PC-9 (cell line): ENCODE measurements around the gene LYSMD2. TPM values are rescaled to one million over a fixed set of nuclear protein-coding genes. Genes with fewer than 3 reads are reported as not detected.

ENCODE experiments used
- BruUV-seq: library from RNA; stranded (reverse); fragments of 400-500 nt; replicated peaks from 2 replicates; lab custom pipeline; 2021; lab: Mats Ljungman, UMichigan
- CTCF ChIA-PET: fragments of 300-600 bp; sonication (Branson Sonifier 250); formaldehyde crosslinking; loops from one replicate; lab custom pipeline; 2022; ENCODE audit warnings: antibody characterized with exemption; lab: Charles Lee
- POLR2A ChIA-PET: fragments of 300-600 bp; sonication (Branson Sonifier 250); formaldehyde crosslinking; loops from one replicate; lab custom pipeline; 2022; ENCODE audit warnings: antibody characterized with exemption; ENCODE audit not compliant: unreplicated experiment; lab: Charles Lee
- DNase-seq, 2 experiments: peaks; one replicate each; pipeline versions ENCODE4 v3.0.0 to v3.0.0-alpha.2; 2015 to 2022; ENCODE audit warnings: mixed read lengths in 1 of 2
- H2AFZ ChIP-seq: fragments of 200-600 bp; sonication (generic); 2 replicates; pipeline ENCODE4 v1.8.1; 2017; ENCODE audit warnings: antibody characterized with exemption
- H3F3A ChIP-seq: fragments of 200-600 bp; sonication (generic); 2 replicates; pipeline ENCODE4 v1.8.1; 2017; ENCODE audit warnings: antibody characterized with exemption, mild to moderate bottlenecking, low read depth; ENCODE audit not compliant: insufficient read depth
- H3K27ac ChIP-seq: fragments of 200-600 bp; sonication (generic); 2 replicates; pipeline ENCODE4 v1.6.1; 2016; ENCODE audit warnings: mixed run types
- H3K27me3 ChIP-seq: fragments of 200-600 bp; sonication (generic); 2 replicates; pipeline ENCODE4 v1.6.1; 2016; ENCODE audit warnings: low read depth, mixed run types; ENCODE audit not compliant: insufficient read depth
- H3K36me3 ChIP-seq: fragments of 200-600 bp; sonication (generic); 2 replicates; pipeline ENCODE4 v1.6.1; 2016; ENCODE audit warnings: low read depth, mixed run types
- H3K4me1 ChIP-seq: fragments of 200-600 bp; sonication (generic); replicated peaks from 2 replicates; pipeline ENCODE4 v1.6.1; 2016; ENCODE audit warnings: mixed run types; ENCODE audit not compliant: insufficient read depth
- H3K4me2 ChIP-seq: fragments of 200-600 bp; sonication (generic); 2 replicates; pipeline ENCODE4 v1.6.1; 2017; ENCODE audit warnings: mixed run types
- H3K4me3 ChIP-seq: fragments of 200-600 bp; sonication (generic); 2 replicates; pipeline ENCODE4 v1.6.1; 2016; ENCODE audit warnings: mixed run types
- H3K79me2 ChIP-seq: fragments of 200-600 bp; sonication (generic); 2 replicates; pipeline ENCODE4 v1.6.1; 2017; ENCODE audit warnings: low read depth, mixed run types
- H3K9me2 ChIP-seq: fragments of 200-600 bp; sonication (generic); 2 replicates; pipeline ENCODE4 v1.8.1; 2017; ENCODE audit warnings: mild to moderate bottlenecking; ENCODE audit not compliant: insufficient read depth
- H3K9me3 ChIP-seq: fragments of 200-600 bp; sonication (generic); 2 replicates; pipeline ENCODE4 v1.8.1; 2016; ENCODE audit warnings: low read depth; ENCODE audit not compliant: insufficient read depth
- H4K20me1 ChIP-seq: fragments of 200-600 bp; sonication (generic); 2 replicates; pipeline ENCODE4 v1.8.1; 2017; ENCODE audit not compliant: insufficient read depth
- CTCF ChIP-seq: fragments of 200-600 bp; sonication (generic); conservative IDR thresholded peaks from 2 replicates; pipeline ENCODE4 v1.6.1; 2017; ENCODE audit warnings: mixed run types, antibody characterized with exemption, mild to moderate bottlenecking, moderate library complexity
- EZH2 ChIP-seq: fragments of 200-600 bp; sonication (generic); IDR thresholded peaks from 2 replicates; pipeline ENCODE4 v1.8.0; 2017; ENCODE audit warnings: antibody characterized with exemption, low read depth
- intact Hi-C: fragments of 100-400 bp; cut with micrococcal nuclease; formaldehyde crosslinking; loops from one replicate; pipeline ENCODE4 v1.10.0; 2022; ENCODE audit not compliant: unreplicated experiment
- total RNA-seq: library from RNA; stranded (reverse); gene quantifications from 2 replicates; pipeline ENCODE4 v1.2.3, GENCODE V29; 2021

The LYSMD2 gene
- total RNA-seq, 1 experiment from 2014 or later: 11.1 TPM

- Histone ChIP-seq H4K20me1 (no peaks in the 10 kb centered on the region), H3K9me3 (no peaks in the 10 kb centered on the region), H3K27ac (no peak overlapping the region), H3K36me3 (no peaks in the 10 kb centered on the region), H3K4me1 (peaks cover 16% of the 10 kb centered on the region), H3K4me3 (no peak overlapping the region), H2AFZ (no peak overlapping the region), H3K4me2 (no peak overlapping the region), H3K9me2 (no peaks in the 10 kb centered on the region), H3K79me2 (peaks cover 4% of the 10 kb centered on the region; the same call in 1 of the 2 replicates), H3K27me3 (no peaks in the 10 kb centered on the region), H3F3A (no peaks in the 10 kb centered on the region; the same call in 1 of the 2 replicates)
- TF ChIP-seq CTCF: no peak
- BruUV-seq: no TSS peak
- ChIA-PET CTCF (no interaction called here), POLR2A (no interaction called here)
- intact Hi-C loops: no loop called here
- no peak for DNase-seq
Observed at GRCh38 chr15:51739061-51739712, 1.7 kb upstream of the LYSMD2 start.

GRCh38 chr15:51738553-51738952, 1.1 kb upstream of the LYSMD2 start:
- ChIA-PET CTCF (no interaction called here), POLR2A (interaction anchor here (0.6 to 0.7 kb wide), 2 partner anchors 53 to 404 kb away, joined by 7 to 15 read pairs; no protein-coding TSS in a partner anchor)
- Histone ChIP-seq H3K27me3 (no peaks in the 10 kb centered on the region), H3K9me3 (no peaks in the 10 kb centered on the region), H2AFZ (no peak overlapping the region; the same call in 1 of the 2 replicates), H3K4me2 (peak overlapping the region; percentile 76), H4K20me1 (no peaks in the 10 kb centered on the region), H3F3A (no peaks in the 10 kb centered on the region; the same call in 1 of the 2 replicates), H3K4me3 (no peak overlapping the region), H3K9me2 (no peaks in the 10 kb centered on the region), H3K36me3 (no peaks in the 10 kb centered on the region), H3K79me2 (peaks cover 4% of the 10 kb centered on the region; the same call in 1 of the 2 replicates), H3K4me1 (peaks cover 16% of the 10 kb centered on the region), H3K27ac (no peak overlapping the region)
- intact Hi-C loops: no loop called here
- TF ChIP-seq EZH2 (no peak), CTCF (no peak)
- DNase-seq: no peak
- BruUV-seq: no TSS peak

GRCh38 chr15:51736751-51737521, 519 bp downstream of the LYSMD2 start:
- Histone ChIP-seq H3K27me3 (no peaks in the 10 kb centered on the region), H3K27ac (no peak overlapping the region), H3K36me3 (no peaks in the 10 kb centered on the region), H3K4me2 (peak overlapping the region; percentile 77), H3K79me2 (peaks cover 4% of the 10 kb centered on the region; the same call in 1 of the 2 replicates), H3F3A (no peaks in the 10 kb centered on the region; the same call in 1 of the 2 replicates), H3K9me3 (no peaks in the 10 kb centered on the region), H3K9me2 (no peaks in the 10 kb centered on the region), H3K4me3 (peak overlapping the region; percentile 57), H4K20me1 (no peaks in the 10 kb centered on the region), H2AFZ (peak overlapping the region; percentile 85; the same call in 1 of the 2 replicates), H3K4me1 (peaks cover 16% of the 10 kb centered on the region)
- POLR2A ChIA-PET: no interaction called here
- TF ChIP-seq EZH2 (no peak), CTCF (no peak)
- intact Hi-C loops: no loop called here
- CTCF ChIA-PET: interaction anchor here (0.6 to 0.7 kb wide), 2 partner anchors 331 to 999 kb away, joined by 4 to 7 read pairs; no protein-coding TSS in a partner anchor
- BruUV-seq: no TSS peak
- peak in 1 of 2 experiments; percentile 51 for DNase-seq
